GM12872 (cell line): ENCODE results near the gene ZNF326.

Experiments
- CTCF ChIP-seq: IDR thresholded peaks from 3 replicates; pipeline ENCODE4 v1.5.1; 2011; ENCODE audit warnings: low read depth, mild to moderate bottlenecking, low read length, moderate library complexity; ENCODE audit not compliant: insufficient read depth

The ZNF326 gene

DNA sequence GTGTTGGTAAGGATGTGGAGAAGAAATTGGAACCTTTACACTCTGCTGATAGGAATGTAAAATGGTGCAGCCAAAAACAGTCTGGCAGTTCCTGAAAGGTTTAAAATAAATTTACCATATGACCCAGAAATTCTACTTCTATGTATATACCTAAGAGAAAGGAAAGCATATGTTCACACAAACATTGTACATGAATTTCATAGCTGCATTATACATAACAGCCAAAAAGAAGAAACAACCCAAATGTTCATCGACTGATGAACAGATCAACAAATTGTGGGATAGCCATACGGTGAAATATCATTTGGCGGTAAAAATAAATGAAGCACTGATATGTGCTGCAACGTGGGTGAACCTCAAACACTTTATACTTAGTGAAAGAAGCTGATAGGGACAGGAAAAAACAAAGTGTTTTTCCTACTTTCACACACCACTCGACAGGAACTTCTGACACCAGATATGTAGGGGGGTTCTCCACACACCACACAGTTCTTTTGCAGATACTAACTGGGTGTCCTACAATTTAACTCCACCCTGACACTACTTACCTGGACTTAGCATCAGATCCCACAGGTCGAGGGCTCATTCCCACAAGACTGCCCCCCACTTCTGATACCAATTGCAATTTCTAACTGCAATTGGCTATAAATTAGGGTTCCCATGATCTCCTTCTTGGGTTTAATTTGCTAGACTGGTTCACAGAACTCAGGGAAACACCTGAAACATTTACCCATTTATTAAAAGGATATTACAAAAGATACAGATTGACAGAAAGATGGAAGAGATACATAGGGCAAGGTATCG lies 35.9 kb upstream of the ZNF326 start:
- no peak for TF ChIP-seq CTCF

DNA sequence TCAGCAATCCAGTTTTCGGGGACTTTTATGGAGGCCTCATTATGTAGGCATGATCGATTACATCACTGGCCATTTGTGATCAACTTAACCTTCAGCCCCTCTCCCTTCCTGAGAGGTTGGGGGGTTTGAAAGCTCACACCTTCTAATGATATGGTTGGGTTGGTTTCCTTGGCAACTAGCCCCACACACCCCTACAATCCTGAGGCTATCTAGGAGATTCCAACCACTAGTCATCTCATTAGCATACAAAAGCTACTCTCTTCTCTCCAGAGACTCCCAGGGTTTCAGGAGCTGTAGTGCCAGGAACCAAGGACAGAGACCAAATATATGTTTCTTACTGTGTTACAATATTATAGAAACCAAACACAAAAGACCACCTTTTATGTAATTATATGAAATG lies 35.2 kb upstream of the ZNF326 start:
- no peak for TF ChIP-seq CTCF

DNA sequence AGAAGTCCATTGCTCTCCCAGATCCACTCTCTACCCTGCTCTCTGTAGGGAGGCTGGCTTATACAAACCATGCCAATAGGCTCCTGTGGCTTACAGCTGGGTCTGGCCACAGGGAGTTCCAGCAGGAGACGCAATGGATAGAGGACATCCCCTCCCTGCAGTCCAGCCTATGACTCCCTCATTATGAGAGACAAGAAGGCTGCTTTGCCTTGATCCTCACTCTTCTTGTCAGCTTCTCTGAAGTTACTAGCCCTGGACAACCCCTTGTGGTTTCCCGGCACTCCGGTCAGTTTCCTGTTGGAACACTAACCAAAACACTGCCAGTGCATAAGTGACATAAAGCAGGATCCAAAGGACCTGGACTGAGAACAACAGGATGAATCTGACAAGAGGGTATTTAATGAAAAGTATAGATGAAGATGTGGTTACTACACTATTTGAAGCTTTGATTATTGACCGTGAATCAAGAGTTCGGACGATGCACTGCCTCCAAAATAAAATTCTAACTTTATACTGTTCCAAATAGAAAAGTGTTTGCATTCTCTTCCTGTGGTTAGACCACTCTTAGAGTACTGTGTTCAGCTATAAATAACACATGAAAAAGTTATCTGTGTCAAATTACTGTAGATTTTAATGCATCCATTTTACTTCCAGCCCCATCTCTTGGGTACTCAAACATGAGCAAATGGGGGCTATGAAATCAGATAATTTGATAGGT lies 32.7 kb upstream of the ZNF326 start:
- no peak for TF ChIP-seq CTCF

DNA sequence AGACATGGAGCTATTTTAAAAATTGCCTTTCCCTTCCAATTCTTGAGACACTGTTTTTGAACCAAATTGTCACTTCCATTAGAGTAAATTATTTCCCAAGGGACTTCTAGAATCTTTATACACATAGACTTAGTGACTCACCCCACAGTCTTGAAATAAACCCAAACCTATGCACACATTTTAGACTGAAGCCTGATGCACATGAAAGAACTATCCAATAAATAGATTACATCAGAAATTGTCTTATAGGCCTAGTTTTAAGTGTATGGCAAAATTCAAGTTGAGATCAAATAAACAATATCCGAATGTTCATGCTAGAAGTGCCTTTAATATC lies 32.2 kb upstream of the ZNF326 start:
- no peak for TF ChIP-seq CTCF

GRCh38 chr1:89965193-89965768 lies 29.6 kb upstream of the ZNF326 start:
- no peak for TF ChIP-seq CTCF

DNA sequence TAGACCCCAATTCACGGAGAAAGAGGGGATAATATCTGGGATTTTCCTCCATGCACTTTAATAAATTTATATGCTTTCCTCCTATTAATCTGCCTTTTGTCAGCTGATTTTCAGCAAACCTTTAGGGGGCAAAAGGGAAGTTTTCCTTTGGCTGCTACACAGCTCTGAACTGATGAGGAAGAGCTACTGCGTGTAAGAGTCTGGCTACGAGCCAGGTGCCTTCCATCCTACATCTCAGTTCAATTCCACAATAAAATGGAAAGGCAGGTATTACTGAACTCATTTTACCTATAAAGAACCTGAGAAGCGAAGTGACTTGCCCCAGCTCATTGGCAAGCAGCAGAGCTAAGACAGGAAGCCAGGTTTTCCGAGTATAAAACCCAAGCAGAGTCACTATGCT lies 28.3 kb upstream of the ZNF326 start:
- TF ChIP-seq CTCF, result no peak

DNA sequence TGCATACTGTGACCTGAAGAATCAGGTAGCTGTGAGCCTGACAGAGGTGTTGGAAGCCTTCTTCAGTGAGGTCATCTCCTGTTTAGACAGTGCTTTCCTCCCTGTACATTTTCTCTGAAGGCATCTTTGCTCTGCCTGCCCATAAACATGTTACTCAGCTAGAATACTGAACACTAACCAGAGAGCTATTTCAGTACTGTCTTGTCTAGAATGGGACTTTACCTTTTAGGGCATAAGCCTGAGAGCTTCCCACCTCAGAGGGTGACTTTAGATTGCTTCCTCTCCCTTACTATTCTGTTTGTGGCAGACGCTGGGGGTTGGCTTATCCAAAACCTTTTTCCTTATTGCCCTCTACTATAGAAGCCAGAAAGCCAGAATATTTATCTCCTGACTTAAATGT lies 23.3 kb upstream of the ZNF326 start:
- TF ChIP-seq CTCF, result no peak
